K562 (cell line): Measurements from ENCODE around the gene PXN.

Source experiments
- ARID3A ChIP-seq: IDR thresholded peaks from 2 replicates; pipeline ENCODE4 v1.6.1; 2012; ENCODE audit warnings: low read depth, low read length, improper control_type of control experiment, borderline replicate concordance
- E2F4 ChIP-seq: sonication (generic); formaldehyde crosslinking; IDR thresholded peaks from 2 replicates; pipeline ENCODE4 v1.8.0; 2022; ENCODE audit warnings: mild to moderate bottlenecking, low read depth, missing genetic modification reagents
- E2F5 ChIP-seq: sonication (generic); formaldehyde crosslinking; IDR thresholded peaks from 2 replicates; pipeline ENCODE4 v1.8.0; 2022; ENCODE audit warnings: mild to moderate bottlenecking, missing genetic modification reagents

- no peak for TF ChIP-seq ARID3A
- TF ChIP-seq E2F4 (CRISPR knock-in tag) = no peak
- TF ChIP-seq E2F5 (CRISPR knock-in tag) = no peak
Measured at GRCh38 chr12:120265473-120266179, at the start of gene PXN.
